IMR-90 (cell line): ENCODE measurements around the gene TDRKH.

Experiments
- BHLHE40 ChIP-seq: fragments of 150-350 bp; IDR thresholded peaks from 2 replicates; pipeline ENCODE4 v1.6.1; 2016; ENCODE audit warnings: mild to moderate bottlenecking, low read depth, low read length
- CTCF ChIP-seq: conservative IDR thresholded peaks from 2 replicates; pipeline ENCODE4 v1.5.1; 2012; ENCODE audit warnings: mild to moderate bottlenecking, low read depth, low read length, improper control_type of control experiment
- MAZ ChIP-seq: IDR thresholded peaks from 2 replicates; pipeline ENCODE4 v1.6.1; 2012; ENCODE audit warnings: low read depth, mild to moderate bottlenecking, low read length, improper control_type of control experiment, moderate library complexity, borderline replicate concordance
- MXI1 ChIP-seq: IDR thresholded peaks from 2 replicates; pipeline ENCODE4 v1.6.1; 2012; ENCODE audit warnings: low read depth, mild to moderate bottlenecking, low read length, moderate library complexity, borderline replicate concordance
- POLR2A ChIP-seq: IDR thresholded peaks from 2 replicates; pipeline ENCODE4 v1.6.1; 2012; ENCODE audit warnings: mild to moderate bottlenecking, low read depth, low read length
- RCOR1 ChIP-seq: IDR thresholded peaks from 2 replicates; pipeline ENCODE4 v1.6.1; 2012; ENCODE audit warnings: mild to moderate bottlenecking, low read length, improper control_type of control experiment; ENCODE audit not compliant: insufficient replicate concordance
- RFX5 ChIP-seq: IDR thresholded peaks from 2 replicates; pipeline ENCODE4 v1.8.0; 2012; ENCODE audit warnings: low read depth, mild to moderate bottlenecking, low read length, moderate library complexity

DNA sequence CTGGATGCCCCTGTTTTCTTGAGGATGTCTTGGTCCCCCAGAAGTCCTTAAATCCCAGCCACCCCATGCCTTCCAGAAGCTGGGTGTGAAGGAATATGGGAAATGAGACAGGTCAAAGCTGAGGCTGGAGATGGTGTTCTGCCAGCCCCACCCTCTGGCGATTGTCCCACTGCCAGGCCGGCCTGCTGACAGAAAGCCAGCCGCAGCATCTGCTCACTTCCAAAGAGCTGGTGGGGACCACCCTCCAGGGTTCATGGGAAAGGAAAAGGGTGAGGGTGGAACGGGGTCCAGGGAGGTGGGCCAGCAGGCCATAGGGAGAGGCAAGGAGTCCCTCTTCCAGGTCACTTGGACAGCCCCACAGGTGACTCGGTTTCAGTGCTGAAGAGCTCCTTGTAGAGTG is 16.8 kb upstream of the TDRKH start:
- TF ChIP-seq CTCF (no peak), RCOR1 (no peak), POLR2A (no peak), MAZ (no peak), BHLHE40 (no peak), RFX5 (no peak), MXI1 (no peak)
